Astrocyte of the hippocampus (primary cell): ENCODE results near the gene ARSB.
"Not testable (repeated sequence)": the region's sequence is repeated elsewhere in the genome, so short reads cannot be mapped to it uniquely, and the experiment has no call there.

ENCODE experiments used
- DNase-seq: peaks from one replicate; pipeline ENCODE4 v3.0.0; 2011; ENCODE audit warnings: low read depth, low spot score

ARSB gene

DNA sequence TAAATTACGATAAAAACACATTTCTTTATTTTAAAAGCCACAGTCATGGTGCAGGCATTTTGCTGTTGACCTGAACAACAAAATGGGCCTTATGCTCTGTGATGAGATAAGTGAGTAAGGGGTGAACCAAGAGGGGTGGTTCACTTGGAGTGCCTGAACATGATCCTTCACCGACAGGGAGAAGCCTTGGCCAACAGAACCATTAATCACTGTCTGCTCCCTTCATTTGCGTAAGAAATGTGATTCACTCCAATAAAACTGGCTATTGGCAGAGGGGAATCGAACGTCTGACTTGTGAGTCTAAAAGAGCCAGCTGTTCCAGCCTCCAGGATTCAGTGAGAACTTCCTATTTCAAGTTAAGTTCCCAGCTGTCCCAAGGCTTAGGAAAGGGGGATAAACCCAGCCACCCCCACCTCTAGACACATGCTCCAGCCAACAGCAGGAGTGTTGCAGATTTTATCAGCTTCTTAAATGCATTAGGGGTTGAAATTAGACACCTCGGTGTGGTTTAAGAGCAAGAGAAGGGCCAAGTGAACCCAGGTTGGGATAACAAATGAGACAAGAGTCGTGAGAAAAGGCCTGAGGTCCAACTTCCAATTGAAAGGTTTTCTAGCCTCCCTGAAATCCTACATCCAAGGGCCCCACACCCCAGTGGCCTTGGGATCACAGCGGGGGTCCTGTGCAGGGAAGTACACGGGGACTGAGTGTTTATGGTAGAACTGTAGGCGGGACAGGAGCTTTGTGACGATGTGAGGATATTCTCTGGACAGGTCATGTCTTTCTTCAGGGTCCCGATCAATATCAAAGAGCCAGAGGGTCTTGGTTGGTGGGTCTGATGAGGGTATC, 205.1 kb downstream of the ARSB start:
- peak; percentile 56 for DNase-seq

DNA sequence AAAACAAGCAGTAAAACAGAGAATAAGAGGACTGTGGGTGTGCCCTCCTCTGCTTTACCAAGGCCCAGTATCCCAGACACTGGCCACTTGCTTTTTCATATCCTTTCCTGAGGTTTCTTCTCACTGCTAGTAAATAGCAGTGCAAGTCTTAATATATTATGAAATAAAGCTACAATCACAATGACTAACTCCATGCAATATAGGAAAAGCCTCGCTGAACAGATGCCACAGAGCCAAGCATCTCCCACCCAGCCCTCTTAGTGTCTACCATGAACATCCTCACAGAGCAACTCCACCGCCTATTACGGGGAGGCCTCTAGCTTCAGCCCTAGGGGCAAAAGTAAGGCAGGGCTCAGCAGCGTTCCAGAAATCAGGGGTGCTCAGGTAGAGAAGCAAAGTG, 205.8 kb downstream of the ARSB start:
- DNase-seq = no peak

DNA sequence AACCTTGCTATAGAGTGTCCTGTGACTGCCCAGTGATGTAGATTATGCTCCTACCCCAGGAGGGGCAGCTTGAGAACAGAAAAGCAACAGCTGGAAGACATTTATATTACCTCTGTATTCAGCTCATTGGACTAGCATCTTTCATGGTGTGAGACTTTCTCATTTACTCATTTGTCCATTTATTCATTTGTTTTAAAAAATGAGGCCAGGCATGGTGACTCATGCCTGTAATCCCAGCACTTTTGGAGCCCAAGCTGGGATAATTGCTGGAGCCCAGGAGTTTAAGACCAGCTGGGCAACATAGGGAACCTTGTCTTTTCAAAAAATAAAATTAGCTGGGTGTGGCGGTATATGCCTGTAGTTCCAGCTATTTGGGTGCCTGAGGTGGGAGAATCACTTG, 206.6 kb downstream of the ARSB start:
- peak; percentile 51 for DNase-seq

GRCh38 chr5:78777901-78778300, 207.2 kb downstream of the ARSB start:
- no peak for DNase-seq

DNA sequence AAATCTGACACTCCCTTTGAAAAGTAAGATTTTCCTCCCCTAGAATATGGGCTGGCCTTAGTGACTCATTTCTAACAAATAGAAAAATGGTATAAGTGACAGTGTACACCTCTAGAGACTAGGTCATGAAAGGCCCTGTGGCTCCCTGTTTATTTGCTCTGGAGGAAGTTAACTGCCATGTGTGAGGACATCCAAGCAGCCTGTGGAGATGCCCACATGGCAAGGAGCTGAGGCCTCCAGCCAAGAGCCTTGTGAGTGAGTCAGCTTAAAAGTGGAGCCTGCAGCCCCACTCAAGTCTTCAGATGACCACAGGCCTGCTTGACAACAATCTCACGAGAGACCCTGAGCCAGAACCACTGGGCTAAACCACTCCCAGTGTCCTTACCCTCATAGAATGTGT, 208.5 kb downstream of the ARSB start:
- DNase-seq = peak; percentile 50

DNA sequence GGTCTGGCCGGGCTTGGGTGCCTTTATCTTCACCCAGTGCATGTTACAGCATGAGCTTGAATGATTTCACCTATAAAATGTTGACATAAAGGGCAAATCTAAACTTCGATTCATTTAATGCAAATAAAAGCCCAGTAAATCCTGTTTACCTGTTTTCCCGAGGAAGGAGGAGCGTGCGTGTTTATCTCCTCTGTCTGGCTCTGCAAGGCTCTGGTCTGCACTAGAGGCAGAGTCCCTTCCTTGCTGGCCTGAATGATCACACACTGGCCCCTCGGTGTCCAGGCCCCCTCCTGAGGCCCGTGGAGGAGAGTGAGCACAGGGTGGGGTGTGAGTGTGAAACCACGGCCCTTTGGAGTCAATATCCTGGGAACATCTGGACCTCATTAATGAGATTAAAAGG, 211.5 kb downstream of the ARSB start:
- no peak for DNase-seq

DNA sequence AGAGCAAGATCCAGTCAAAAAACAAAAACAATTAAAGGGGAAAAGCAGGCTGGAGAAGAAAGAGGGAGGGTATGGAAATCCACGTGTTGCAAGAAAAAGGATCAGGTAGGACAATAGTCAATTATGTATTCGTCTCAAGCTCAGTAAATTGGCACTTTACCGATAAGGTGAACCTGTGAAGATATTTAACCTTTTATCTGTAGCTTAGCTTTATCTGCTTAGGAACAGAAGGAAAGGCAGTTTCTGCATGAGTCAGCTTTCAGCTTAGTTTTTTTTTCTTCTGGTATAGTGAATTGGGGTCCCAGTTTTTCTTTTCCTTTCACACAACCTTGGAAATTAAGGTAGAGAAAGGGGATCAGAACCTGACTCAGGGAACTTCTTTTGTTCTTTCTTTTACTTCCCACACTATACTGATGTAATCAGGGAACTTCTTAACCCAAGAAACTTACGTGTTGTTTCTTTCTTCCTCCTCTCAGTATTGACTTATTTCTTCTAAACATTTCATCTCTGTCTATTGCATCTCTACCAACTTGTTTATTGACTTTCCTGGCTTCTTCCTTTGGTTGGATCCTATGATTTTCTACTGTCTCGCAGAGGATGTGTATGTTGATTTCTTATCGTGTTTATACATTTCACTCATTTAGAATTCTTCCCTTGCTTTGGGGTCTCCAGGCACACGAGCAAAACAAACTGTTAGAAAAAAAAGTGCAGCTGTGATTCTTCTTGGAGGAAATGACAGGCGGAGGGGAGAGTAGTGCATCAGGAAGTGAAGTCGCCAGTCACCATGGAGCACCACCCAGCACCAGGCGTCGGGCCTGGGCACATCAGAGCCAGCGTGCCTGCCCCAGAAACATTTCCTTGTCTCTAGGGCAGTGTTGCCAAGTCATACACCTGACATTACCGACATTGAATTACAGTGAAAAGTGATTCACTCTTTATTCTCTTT, 213.6 kb downstream of the ARSB start:
- DNase-seq = no peak

- DNase-seq = no peak
Observed at GRCh38 chr5:78768781-78769380, 216.2 kb downstream of the ARSB start.

DNA sequence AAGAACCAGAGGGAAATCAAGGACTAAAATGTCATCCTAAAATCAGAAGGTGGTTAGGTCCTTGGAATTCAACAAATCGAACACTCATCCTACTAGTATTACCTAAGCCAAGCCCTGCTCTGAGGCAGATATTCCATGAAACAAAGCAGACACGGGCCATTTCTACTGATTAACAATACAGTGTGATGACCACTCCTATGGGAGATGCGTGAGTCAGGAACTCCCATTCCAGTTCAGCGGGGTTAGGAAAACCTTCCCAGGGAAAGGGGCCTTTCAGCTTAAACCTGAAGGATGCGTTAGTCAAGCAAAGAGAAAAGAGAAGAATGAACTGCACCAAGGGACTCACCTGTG, 218.7 kb downstream of the ARSB start:
- DNase-seq = no peak

DNA sequence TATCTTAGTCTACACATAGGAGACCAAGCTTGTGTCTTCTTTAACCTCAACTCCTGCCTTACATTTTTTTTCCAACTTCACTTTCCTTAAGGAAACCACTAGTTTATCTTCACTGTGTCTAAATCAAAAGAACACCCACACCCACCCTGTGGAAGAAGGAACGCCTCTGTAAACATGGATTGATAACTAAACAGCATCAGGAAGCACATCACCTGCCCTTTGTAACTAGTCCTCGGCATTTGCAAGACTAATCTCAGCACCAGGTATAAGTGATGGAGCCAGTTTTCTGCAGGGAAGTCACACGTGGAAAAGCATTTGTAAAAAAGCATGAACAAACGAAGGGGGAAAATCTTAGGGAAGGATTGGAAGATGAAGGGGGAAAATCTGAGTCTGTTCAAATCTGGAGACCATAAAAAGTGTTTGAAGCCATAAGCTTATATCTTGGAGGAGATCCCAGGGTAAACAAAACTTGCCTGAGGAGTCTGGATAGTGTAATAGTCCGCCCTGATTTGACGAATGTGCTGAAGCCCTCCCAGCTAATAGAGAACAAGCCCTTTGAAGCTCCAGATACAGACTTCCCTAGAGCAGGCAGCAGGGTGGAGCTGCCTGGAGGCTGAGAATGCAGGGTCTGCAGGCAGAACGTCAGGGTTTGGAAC, 219.2 kb downstream of the ARSB start:
- DNase-seq = no peak

DNA sequence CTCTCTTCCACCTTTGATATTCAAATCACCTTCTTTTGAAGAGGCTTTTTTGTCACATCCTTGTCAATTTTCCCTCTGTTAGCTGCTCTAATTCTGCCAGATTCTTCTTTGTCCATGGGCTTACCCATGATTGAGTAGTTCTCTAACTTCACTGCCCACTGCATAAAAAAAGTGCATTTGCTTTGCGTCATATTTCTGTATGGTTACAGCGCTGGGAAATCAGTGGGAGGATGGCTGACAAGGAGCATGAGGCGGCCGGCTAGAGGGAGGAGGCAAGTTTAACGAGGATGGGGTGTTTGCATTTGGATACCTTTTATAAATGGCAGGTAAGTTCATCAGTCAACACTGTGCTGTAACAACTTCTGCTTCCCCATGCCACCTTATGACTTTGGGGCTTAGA, 220.0 kb downstream of the ARSB start:
- DNase-seq = no peak

DNA sequence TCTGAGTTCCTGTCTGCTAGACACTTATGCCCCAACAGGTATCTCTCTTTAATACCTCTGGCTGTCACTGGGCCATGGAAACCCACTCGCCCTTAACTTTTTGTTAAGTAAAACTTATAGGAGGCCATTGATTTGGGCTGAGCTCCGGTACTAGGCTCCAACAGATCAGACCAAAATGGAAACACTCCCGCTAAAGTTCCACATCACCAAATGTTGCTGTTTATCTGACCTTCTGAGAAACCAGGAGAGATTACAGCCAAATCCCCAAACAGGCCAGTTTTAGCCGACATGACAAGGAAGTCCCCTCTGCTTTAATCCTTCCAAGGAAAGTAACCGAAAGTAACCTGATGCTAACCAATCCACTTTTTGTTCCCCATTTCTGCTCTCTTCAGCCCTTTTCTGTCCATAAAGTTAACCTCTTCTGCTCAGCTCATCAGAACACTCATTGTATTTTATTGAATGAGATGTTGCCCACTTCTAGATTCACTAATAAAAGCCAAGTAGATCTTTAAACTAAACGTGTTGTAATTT, 221.4 kb downstream of the ARSB start:
- no peak for DNase-seq

GRCh38 chr5:78762743-78763142, 222.4 kb downstream of the ARSB start:
- DNase-seq = not testable (repeated sequence)

DNA sequence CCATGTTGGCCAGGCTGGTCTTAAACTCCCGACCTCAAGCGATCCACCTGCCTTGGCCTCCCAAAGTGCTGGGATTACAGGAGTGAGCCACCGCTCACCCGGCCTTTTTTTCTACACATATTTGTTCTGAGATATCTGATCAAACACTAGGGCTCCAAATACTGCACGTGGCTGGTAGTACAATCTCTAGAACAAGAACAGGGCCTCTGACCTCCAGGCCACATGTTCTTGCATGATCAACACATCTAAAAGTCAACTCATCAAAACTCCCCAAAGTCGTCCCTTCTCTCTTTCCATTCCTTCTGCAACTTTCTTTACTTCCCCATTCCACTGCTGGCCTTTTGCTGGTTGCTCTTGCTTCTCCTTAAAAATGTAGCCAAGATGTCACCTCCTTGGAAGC, 223.3 kb downstream of the ARSB start:
- no peak for DNase-seq

- DNase-seq = no peak
Observed at GRCh38 chr5:78760770-78761169, 224.3 kb downstream of the ARSB start.

GRCh38 chr5:78760366-78760765, 224.7 kb downstream of the ARSB start:
- DNase-seq = no peak

DNA sequence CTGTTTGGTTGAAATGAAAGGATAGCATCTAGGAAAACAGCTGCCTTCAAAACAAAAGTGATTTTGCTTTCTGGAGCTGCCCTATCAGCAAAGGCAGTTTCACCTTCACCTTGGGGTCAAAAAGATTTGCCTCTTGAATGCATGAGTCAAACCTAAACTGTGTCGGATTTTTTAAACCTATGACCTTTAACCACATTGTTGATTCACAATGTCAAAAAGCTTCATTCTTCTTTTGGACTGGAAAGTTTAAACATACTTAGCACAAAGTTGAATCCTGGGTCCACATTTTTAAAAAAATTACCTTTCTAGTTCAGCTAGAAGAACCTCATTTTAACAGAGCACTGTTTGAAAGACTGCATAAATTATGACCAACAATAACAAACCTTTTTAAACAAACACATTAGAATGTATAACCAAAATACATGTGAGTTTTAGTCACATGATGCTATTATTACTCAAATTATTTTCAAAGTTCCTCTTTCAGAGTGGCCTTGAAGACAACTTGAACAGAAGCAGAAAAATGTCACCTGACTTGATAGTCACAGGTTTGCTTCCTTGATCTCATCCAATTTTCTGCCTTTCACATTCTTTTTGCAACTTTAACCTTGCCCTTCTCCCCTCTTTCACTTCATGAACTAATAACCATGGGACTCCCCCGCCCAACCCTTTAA, 226.8 kb downstream of the ARSB start:
- no peak for DNase-seq

GRCh38 chr5:78757269-78758053, 227.6 kb downstream of the ARSB start:
- DNase-seq = peak; percentile 33

- DNase-seq = no peak
Observed at GRCh38 chr5:78756858-78757257, 228.3 kb downstream of the ARSB start.

- peak; percentile 26 for DNase-seq
Observed at GRCh38 chr5:78755822-78756429, 229.2 kb downstream of the ARSB start.
